Psoas muscle (tissue), 8 donors: Measurements from ENCODE around the gene SDE2. TPM values are rescaled to one million over a fixed set of nuclear protein-coding genes. Genes with fewer than 3 reads are reported as not detected.

ENCODE experiments used
- ATAC-seq, 4 donors: fragments of 200-7000 bp; cut with Tn5 transposase; one replicate each; pipeline ENCODE4 v1.9.1; 2020; ENCODE audit warnings: moderate library complexity in 3 of 4, mild to moderate bottlenecking in 2 of 4
- DNase-seq, 2 donors: peaks; one replicate each; pipeline ENCODE4 v3.0.0-alpha.2; 2020
- H3K27ac ChIP-seq: fragments of 200-600 bp; one replicate; pipeline ENCODE4 v1.8.0; 2022
- H3K27me3 ChIP-seq, 3 donors: fragments of 200-600 bp in 1 of 3; one replicate each; pipeline versions ENCODE4 v1.6.1 to v1.8.0; 2013 to 2022; ENCODE audit warnings: low read length in 2 of 3, mild to moderate bottlenecking in 2 of 3, moderate library complexity in 1 of 3; ENCODE audit not compliant: insufficient read depth in 3 of 3
- H3K36me3 ChIP-seq, 2 donors: fragments of 200-600 bp in 1 of 2; one replicate each; pipeline versions ENCODE4 v1.6.1 to v1.8.0; 2013 to 2022; ENCODE audit warnings: low read depth in 1 of 2, mild to moderate bottlenecking in 1 of 2, moderate library complexity in 1 of 2; ENCODE audit not compliant: insufficient read depth in 1 of 2
- H3K4me1 ChIP-seq: fragments of 200-600 bp; one replicate; pipeline ENCODE4 v1.8.0; 2022
- H3K4me3 ChIP-seq: fragments of 200-600 bp; one replicate; pipeline ENCODE4 v1.8.0; 2022; ENCODE audit warnings: mild to moderate bottlenecking
- H3K9me3 ChIP-seq: fragments of 200-600 bp; one replicate; pipeline ENCODE4 v1.8.0; 2022
- WGBS, 3 donors: extraction: QIAGEN DNeasy Blood & Tissue Kit; methylation state at CpG; one replicate each; pipeline versions ENCODE4 v1.1.6 to v1.1.7; 2013; 5-methylcytosine and 5-hydroxymethylcytosine counted together
- intact Hi-C, 2 donors: fragments of 100-400 bp; cut with DNase I; formaldehyde crosslinking; loops; one replicate each; pipeline versions ENCODE4 v1.11.0 to v1.14.2; 2022
- long read RNA-seq, 2 donors: library from polyadenylated mRNA; unstranded; transcript quantifications; one replicate each; pipeline ENCODE4 v2.0.0, GENCODE V29; 2021
- polyA plus RNA-seq, 3 donors: library from polyadenylated mRNA; stranded (reverse); fragments of 200-250 nt; gene quantifications; one replicate each; pipeline ENCODE4 v1.2.3, GENCODE V29; 2013
- total RNA-seq, 4 donors: library from RNA; stranded (reverse); fragmentation: NEBNext Ultra II Directional in 2 of 4; extraction: Animal tissue kit (Norgen Biotek cat#: 25700) in 2 of 4; gene quantifications; one replicate each; pipeline versions ENCODE4 v1.2.1 to v1.2.4, GENCODE V29; 2021 to 2023
- TF ChIP-seq, protein P1 (sequence below): fragments of 200-600 bp; IDR thresholded peaks from one replicate; pipeline ENCODE4 v1.8.0; 2022; ENCODE audit warnings: antibody characterized with exemption
- donor health status: healthy with polysubstance abuse.
- donor health status: DM: no; HTN: no; CAD: no; lungs with moderate emphysema.
- donor health status: Bipolar disorder and iron deficiency.
- donor health status: healthy.
- donor health status: DM: yes; HTN: yes; CAD: no.
- donor health status: DM: no; HTN: no; CAD: no.
- donor health status: DM: no; HTN: no; CAD: no.
- donor health status: DM: yes; HTN: yes; CAD: no.

The SDE2 gene
- 10 to 100 TPM; 17.4 to 27.7 (median 22.1) TPM for total RNA-seq
- 10 to 100 TPM in 1 of 3 donors, 1 to 10 TPM in 2; 8.1 to 19.5 (median 9.7) TPM for polyA plus RNA-seq
- long read RNA-seq, donor 1, transcript SDE2-201 (7 exons, 3,975 nt), result major isoform, 22 of 30 reads
- long read RNA-seq, donor 1, partial matches to known transcripts, result 2 of 30 reads
- long read RNA-seq, donor 1, other reads (novel, unspliced or antisense), result 6 of 30 reads
- long read RNA-seq, donor 2, transcript SDE2-201 (7 exons, 3,975 nt), result major isoform, 24 of 35 reads
- long read RNA-seq, donor 2, partial matches to known transcripts, result 3 of 35 reads
- long read RNA-seq, donor 2, other reads (novel, unspliced or antisense), result 8 of 35 reads

DNA sequence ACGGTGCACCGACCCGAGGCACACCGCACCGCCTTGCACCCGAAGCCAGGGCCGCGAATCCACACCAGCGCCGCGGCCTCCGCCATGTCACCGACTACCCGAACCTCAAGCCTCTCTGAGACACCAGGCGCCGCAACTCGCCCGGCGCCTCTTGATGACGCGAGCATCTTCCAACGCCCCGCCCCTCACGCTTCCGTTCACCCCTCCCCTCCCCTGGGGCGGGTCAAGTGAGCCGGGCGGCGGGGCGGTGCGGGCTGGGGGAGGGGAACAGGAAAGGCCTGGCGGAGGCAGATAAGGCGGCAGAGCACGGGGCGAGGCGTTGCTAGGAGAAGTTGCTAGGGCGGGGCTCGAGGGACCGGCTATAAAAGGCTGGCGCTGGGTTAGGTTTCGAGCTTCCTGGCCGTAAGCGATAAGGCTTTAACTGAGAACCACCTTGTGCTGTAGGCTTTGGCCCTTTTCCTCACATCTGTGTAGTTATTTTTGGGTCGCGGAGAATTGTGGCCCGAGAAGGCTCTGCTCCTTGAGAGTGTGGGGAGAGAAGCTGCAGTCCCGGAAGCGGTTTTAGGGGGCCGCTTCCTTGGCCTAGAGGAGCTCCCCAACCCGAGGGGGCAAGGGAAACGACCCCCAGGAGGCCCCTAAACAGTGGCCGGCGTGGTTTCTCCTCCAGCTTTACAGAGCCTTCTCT, at the start of gene SDE2:
Gene SDE2 (minus strand): TSS at position 117 of the 685 bp plus-strand sequence. CDS start 31 bp downstream, at position 86.
- intact Hi-C loops, result loop anchor here in 1 of 2 donors (2.0 kb wide), 1 partner anchor 63 kb away; the partner anchor contains the start of gene H3-3A
- Histone ChIP-seq H3K4me1 (peaks cover 33% of the 10 kb centered on the region), H3K36me3 (peaks cover 2 to 33% of the 10 kb centered on the region in 2 donors), H3K27ac (peak within 1 kb of the TSS; percentile 90), H3K4me3 (peak within 1 kb of the TSS; percentile 81), H3K9me3 (no peaks in the 10 kb centered on the region), H3K27me3 (no peaks in the 10 kb centered on the region)
- TF ChIP-seq, protein P1, sequence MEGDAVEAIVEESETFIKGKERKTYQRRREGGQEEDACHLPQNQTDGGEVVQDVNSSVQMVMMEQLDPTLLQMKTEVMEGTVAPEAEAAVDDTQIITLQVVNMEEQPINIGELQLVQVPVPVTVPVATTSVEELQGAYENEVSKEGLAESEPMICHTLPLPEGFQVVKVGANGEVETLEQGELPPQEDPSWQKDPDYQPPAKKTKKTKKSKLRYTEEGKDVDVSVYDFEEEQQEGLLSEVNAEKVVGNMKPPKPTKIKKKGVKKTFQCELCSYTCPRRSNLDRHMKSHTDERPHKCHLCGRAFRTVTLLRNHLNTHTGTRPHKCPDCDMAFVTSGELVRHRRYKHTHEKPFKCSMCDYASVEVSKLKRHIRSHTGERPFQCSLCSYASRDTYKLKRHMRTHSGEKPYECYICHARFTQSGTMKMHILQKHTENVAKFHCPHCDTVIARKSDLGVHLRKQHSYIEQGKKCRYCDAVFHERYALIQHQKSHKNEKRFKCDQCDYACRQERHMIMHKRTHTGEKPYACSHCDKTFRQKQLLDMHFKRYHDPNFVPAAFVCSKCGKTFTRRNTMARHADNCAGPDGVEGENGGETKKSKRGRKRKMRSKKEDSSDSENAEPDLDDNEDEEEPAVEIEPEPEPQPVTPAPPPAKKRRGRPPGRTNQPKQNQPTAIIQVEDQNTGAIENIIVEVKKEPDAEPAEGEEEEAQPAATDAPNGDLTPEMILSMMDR, result no peak
- 0 to 1% (median 1%) methylated on average over 42 to 53 of the region's 53 CpGs for WGBS, 3 donors
- DNase-seq, result peak; percentile 100
- peak; percentile 97 to 99 (median 98) for ATAC-seq

DNA sequence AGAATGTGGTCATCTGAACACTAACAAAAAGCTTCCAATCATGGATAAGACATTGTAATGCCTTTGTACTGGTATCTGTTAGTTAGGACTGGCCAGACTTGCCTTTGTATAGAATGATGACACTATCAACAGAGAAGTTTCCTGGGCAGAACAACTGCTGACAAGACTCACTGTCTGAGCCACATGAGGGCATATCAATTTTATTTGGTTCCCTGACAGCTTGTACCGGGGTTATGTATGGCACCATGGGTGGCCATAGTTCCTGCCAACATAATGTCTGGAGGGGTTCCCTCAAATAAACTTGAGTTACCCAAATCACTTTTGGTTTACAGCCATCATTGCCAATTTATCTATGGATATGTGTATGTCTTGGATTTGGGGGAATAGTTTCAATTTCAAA, 49.7 kb upstream of the SDE2 start:
- Histone ChIP-seq H3K4me1 (no peaks in the 10 kb centered on the region), H3K27me3 (no peaks in the 10 kb centered on the region), H3K27ac (no peak overlapping the region), H3K4me3 (no peak overlapping the region), H3K9me3 (no peaks in the 10 kb centered on the region), H3K36me3 (no peaks in the 10 kb centered on the region)
- DNase-seq (no peak), ATAC-seq (no peak)
- 41 to 84% (median 68%) methylated on average over 1 of the region's 1 CpG for WGBS, 3 donors
- TF ChIP-seq, protein P1, result no peak
- intact Hi-C loops, result no loop called here

DNA sequence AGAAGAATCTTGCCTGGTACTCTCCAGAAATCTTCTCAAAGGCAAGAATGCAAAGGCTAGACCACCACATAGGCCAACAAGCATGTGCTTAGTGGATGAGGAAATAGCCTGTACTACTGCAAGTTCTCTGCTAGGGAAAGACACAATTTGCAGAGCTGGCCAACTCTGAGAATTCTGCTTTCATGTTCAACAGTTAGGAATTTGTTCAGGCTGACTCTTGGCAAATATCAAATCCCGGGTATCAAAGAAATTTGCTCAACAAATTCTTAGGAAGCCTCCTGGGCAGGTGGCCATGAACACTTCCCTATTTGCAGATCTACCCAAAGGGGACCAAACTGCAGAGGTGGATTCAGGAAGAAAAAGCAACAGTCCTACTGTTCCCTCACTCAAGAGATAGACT, 48.4 kb upstream of the SDE2 start:
- WGBS, 3 donors, result 14 to 32% (median 18%) methylated on average over 1 of the region's 1 CpG
- ATAC-seq (no peak), DNase-seq (no peak)
- Histone ChIP-seq H3K27me3 (no peaks in the 10 kb centered on the region), H3K4me3 (no peak overlapping the region), H3K36me3 (no peaks in the 10 kb centered on the region), H3K27ac (no peak overlapping the region), H3K4me1 (no peaks in the 10 kb centered on the region), H3K9me3 (no peaks in the 10 kb centered on the region)
- intact Hi-C loops, result no loop called here
- TF ChIP-seq, protein P1, result no peak

DNA sequence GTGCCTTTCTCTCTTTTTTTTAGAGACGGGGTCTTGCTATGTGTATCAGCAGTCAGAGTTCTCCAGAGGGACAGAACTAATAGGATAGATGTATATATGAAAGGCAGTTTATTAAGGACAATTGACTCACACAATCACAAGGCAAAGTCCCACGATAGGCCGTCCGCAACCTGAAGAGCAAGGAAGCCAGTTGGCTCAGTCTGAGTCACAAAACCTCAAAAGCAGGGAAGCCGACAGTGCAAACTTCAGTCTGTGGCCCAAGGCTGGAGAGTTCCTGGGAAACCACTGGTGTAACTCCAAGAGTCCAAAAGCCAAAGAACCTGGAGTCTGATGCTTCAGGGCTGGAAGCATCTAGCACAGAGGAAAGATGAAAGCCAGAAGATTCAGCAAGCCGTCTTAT, 47.1 kb upstream of the SDE2 start:
- no peaks in the 10 kb centered on the region for H3K9me3 ChIP-seq
- TF ChIP-seq, protein P1, result no peak
- H3K27me3 ChIP-seq, result no peaks in the 10 kb centered on the region
- intact Hi-C loops, result no loop called here
- no peak for ATAC-seq
- no peak overlapping the region for H3K4me3 ChIP-seq
- H3K4me1 ChIP-seq, result no peaks in the 10 kb centered on the region
- WGBS, 3 donors, result 87 to 92% (median 90%) methylated on average over 6 of the region's 6 CpGs
- no peaks in the 10 kb centered on the region for H3K36me3 ChIP-seq
- no peak overlapping the region for H3K27ac ChIP-seq
- no peak for DNase-seq
